NT2/D1 (cell line): ENCODE results near the gene CORO1C.

Experiments
- SUZ12 ChIP-seq: IDR thresholded peaks from 2 replicates; pipeline ENCODE4 v1.6.1; 2011; ENCODE audit not compliant: insufficient read length, insufficient read depth; ENCODE audit errors: extremely low read depth
- YY1 ChIP-seq: IDR thresholded peaks from 2 replicates; pipeline ENCODE4 v1.6.1; 2011; ENCODE audit not compliant: insufficient read length, insufficient read depth
- ZNF274 ChIP-seq: IDR thresholded peaks from 2 replicates; pipeline ENCODE4 v1.6.1; 2011; ENCODE audit warnings: mild to moderate bottlenecking, low read depth, low read length

- TF ChIP-seq ZNF274 (no peak), YY1 (no peak), SUZ12 (no peak)
Observed at GRCh38 chr12:108649126-108649525, 82.2 kb downstream of the CORO1C start.
